Panc1 (cell line): Measurements from ENCODE around the gene HMG20B. TPM values are rescaled to one million over a fixed set of nuclear protein-coding genes. Genes with fewer than 3 reads are reported as not detected.

Experiments
- ATAC-seq: fragments of 200-7000 bp; cut with Tn5 transposase; 2 replicates; pipeline ENCODE4 v1.9.1; 2020; ENCODE audit warnings: mild to moderate bottlenecking, moderate library complexity
- BruUV-seq: library from RNA; stranded (reverse); fragments of 400-500 nt; replicated peaks from 2 replicates; lab custom pipeline; 2021; lab: Mats Ljungman, UMichigan
- CTCF ChIA-PET: fragments of 300-600 bp; sonication (Branson Sonifier 250); formaldehyde crosslinking; loops from one replicate; lab custom pipeline; 2022; ENCODE audit warnings: antibody characterized with exemption; lab: Charles Lee
- POLR2A ChIA-PET: fragments of 300-600 bp; sonication (Branson Sonifier 250); formaldehyde crosslinking; loops from one replicate; lab custom pipeline; 2022; ENCODE audit warnings: antibody characterized with exemption; lab: Charles Lee
- DNase-seq: peaks from one replicate; pipeline ENCODE4 v3.0.0-alpha.2; 2010; ENCODE audit warnings: low read depth, low spot score
- H3K27ac ChIP-seq: 2 replicates; pipeline ENCODE4 v1.5.1; 2011; ENCODE audit warnings: mild to moderate bottlenecking, low read length, inconsistent platforms
- H3K27me3 ChIP-seq: fragments of 200-500 bp; sonication (Bioruptor generic); 2 replicates; pipeline ENCODE4 v1.6.0; 2014; ENCODE audit warnings: low read length, inconsistent platforms; ENCODE audit not compliant: control insufficient read depth, insufficient read depth
- H3K36me3 ChIP-seq: fragments of 200-500 bp; sonication (Bioruptor generic); 2 replicates; pipeline ENCODE4 v1.5.1; 2014; ENCODE audit warnings: inconsistent platforms, mild to moderate bottlenecking, low read length, moderate library complexity; ENCODE audit not compliant: control insufficient read depth, insufficient read depth
- H3K4me1 ChIP-seq: 2 replicates; pipeline ENCODE4 v1.5.1; 2011; ENCODE audit warnings: inconsistent platforms, mild to moderate bottlenecking, low read length, moderate library complexity; ENCODE audit not compliant: control insufficient read depth, insufficient read depth
- H3K4me3 ChIP-seq, 2 experiments: 2 replicates each; pipeline ENCODE4 v1.5.1; 2011 to 2012; ENCODE audit warnings: low read depth in 2 of 2, low read length in 2 of 2, mild to moderate bottlenecking in 2 of 2, inconsistent platforms in 1 of 2, moderate library complexity in 1 of 2
- H3K9me3 ChIP-seq: fragments of 200-500 bp; sonication (Bioruptor generic); 2 replicates; pipeline ENCODE4 v1.5.1; 2014; ENCODE audit warnings: low read depth, mild to moderate bottlenecking, inconsistent platforms, low read length, moderate library complexity; ENCODE audit not compliant: control insufficient read depth, insufficient read depth
- POLR2AphosphoS5 ChIP-seq: IDR thresholded peaks from 2 replicates; pipeline ENCODE4 v1.6.1; 2012; ENCODE audit warnings: mild to moderate bottlenecking, low read depth, low read length, moderate library complexity
- SIN3A ChIP-seq: IDR thresholded peaks from 2 replicates; pipeline ENCODE4 v1.6.1; 2012; ENCODE audit warnings: low read depth, mild to moderate bottlenecking, low read length, moderate library complexity, borderline replicate concordance; ENCODE audit not compliant: insufficient read depth
- TCF7L2 ChIP-seq: IDR thresholded peaks from 2 replicates; pipeline ENCODE4 v1.6.1; 2011; ENCODE audit warnings: mild to moderate bottlenecking, low read depth, low read length, inconsistent platforms
- in situ Hi-C: cut with HindIII; loops from 2 replicates; pipeline ENCODE4 v1.10.0; 2016; ENCODE audit warnings: low sequenced_read_pairs, low pct_unique_long_range_greater_than_20kb
- intact Hi-C: fragments of 100-400 bp; cut with micrococcal nuclease; formaldehyde crosslinking; loops from one replicate; pipeline ENCODE4 v1.10.0; 2022; ENCODE audit not compliant: unreplicated experiment
- total RNA-seq: library from RNA; stranded (reverse); gene quantifications from one replicate; pipeline ENCODE4 v1.2.1, GENCODE V29; 2021; ENCODE audit not compliant: unreplicated experiment
- TF ChIP-seq, protein P1 (sequence below): fragments of 450-650 bp; IDR thresholded peaks from 2 replicates; pipeline ENCODE4 v1.5.1; 2017; ENCODE audit warnings: mild to moderate bottlenecking
- TF ChIP-seq, protein P2 (sequence below), 2 experiments: IDR thresholded peaks; 2 replicates each; pipeline ENCODE4 v1.6.1; 2011 to 2012; ENCODE audit warnings: low read depth in 2 of 2, control low read depth in 1 of 2, low read length in 1 of 2, mild to moderate bottlenecking in 1 of 2, moderate library complexity in 1 of 2; ENCODE audit not compliant: insufficient read depth in 1 of 2

HMG20B gene
- total RNA-seq, 1 experiment from 2014 or later: 74.7 TPM

DNA sequence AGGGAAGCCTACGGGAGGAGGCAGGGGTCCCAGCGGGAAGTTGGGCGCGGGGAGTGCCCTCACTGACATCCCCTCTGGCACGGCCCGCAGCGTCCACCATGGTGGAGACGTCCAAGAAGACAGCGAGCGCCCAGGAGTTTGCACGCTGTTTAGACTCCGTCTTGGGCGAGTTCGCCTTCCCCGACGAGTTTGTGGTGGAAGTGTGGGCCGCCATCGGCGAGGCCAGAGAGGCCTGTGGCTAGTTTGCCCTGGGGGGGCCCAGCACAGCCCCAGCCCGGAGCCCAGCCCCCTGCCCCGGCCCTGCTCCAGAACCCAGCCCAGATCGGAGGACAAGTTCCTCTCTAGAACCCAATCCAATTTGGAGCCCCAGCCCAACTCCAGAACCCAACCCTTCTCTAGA lies 17.2 kb downstream of the HMG20B start:
- in situ Hi-C loops (no loop called here), intact Hi-C loops (no loop called here)
- Histone ChIP-seq H3K36me3 (no peaks in the 10 kb centered on the region), H3K27me3 (no peaks in the 10 kb centered on the region), H3K4me3 (no peak overlapping the region), H3K4me1 (no peaks in the 10 kb centered on the region), H3K9me3 (no peaks in the 10 kb centered on the region), H3K27ac (no peak overlapping the region)
- TF ChIP-seq, protein P1, sequence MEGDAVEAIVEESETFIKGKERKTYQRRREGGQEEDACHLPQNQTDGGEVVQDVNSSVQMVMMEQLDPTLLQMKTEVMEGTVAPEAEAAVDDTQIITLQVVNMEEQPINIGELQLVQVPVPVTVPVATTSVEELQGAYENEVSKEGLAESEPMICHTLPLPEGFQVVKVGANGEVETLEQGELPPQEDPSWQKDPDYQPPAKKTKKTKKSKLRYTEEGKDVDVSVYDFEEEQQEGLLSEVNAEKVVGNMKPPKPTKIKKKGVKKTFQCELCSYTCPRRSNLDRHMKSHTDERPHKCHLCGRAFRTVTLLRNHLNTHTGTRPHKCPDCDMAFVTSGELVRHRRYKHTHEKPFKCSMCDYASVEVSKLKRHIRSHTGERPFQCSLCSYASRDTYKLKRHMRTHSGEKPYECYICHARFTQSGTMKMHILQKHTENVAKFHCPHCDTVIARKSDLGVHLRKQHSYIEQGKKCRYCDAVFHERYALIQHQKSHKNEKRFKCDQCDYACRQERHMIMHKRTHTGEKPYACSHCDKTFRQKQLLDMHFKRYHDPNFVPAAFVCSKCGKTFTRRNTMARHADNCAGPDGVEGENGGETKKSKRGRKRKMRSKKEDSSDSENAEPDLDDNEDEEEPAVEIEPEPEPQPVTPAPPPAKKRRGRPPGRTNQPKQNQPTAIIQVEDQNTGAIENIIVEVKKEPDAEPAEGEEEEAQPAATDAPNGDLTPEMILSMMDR: no peak
- no peak for TF ChIP-seq POLR2AphosphoS5
- TF ChIP-seq, protein P2, sequence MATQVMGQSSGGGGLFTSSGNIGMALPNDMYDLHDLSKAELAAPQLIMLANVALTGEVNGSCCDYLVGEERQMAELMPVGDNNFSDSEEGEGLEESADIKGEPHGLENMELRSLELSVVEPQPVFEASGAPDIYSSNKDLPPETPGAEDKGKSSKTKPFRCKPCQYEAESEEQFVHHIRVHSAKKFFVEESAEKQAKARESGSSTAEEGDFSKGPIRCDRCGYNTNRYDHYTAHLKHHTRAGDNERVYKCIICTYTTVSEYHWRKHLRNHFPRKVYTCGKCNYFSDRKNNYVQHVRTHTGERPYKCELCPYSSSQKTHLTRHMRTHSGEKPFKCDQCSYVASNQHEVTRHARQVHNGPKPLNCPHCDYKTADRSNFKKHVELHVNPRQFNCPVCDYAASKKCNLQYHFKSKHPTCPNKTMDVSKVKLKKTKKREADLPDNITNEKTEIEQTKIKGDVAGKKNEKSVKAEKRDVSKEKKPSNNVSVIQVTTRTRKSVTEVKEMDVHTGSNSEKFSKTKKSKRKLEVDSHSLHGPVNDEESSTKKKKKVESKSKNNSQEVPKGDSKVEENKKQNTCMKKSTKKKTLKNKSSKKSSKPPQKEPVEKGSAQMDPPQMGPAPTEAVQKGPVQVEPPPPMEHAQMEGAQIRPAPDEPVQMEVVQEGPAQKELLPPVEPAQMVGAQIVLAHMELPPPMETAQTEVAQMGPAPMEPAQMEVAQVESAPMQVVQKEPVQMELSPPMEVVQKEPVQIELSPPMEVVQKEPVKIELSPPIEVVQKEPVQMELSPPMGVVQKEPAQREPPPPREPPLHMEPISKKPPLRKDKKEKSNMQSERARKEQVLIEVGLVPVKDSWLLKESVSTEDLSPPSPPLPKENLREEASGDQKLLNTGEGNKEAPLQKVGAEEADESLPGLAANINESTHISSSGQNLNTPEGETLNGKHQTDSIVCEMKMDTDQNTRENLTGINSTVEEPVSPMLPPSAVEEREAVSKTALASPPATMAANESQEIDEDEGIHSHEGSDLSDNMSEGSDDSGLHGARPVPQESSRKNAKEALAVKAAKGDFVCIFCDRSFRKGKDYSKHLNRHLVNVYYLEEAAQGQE (IDR thresholded peaks at IDR 0.05; ENCODE audit: insufficient read depth in 1 of 2, low read depth in 2 of 2, low read length in 1 of 2): no peak
- no peak for TF ChIP-seq SIN3A
- TF ChIP-seq TCF7L2: no peak
- CTCF ChIA-PET: interaction anchor here (1.0 kb wide), 1 partner anchor 9 kb away, joined by 5 read pairs; no protein-coding TSS in a partner anchor
- POLR2A ChIA-PET: no interaction called here
- DNase-seq (no peak), ATAC-seq (no peak)
- no TSS peak for BruUV-seq

DNA sequence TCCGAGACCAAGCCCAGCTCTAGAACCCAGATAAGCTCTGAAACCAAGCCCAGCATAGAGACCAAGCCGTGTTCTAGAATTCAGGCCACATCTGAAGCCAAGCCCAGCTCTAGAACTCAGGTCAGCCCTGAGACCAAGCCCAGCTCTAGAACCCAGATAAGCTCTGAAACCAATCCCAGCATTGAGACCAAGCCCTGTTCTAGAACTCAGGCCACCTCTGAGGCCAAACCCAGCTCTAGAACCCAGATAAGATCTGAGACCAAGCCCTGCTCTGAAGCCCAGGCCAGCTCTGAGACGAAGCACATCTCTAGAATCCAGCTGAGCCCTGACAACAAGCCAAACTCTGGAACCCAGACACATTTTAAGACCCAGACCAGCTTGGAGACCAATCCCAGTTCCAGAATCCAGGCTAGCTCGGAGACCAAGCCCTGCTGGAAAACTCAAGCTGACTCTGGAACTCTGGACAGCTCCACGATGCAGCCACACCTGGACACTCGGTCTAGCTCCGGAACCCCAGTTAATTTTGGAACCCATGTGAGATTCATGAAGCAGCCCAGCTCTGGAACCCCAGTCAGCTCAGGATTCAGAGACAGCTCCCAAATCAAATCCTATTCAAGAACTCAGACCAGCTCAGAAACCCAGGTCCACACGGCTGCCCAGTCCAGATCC lies 18.4 kb downstream of the HMG20B start:
- POLR2A ChIA-PET: interaction anchor here (0.7 kb wide), 1 partner anchor 1120 kb away, joined by 3 read pairs; no protein-coding TSS in a partner anchor

More for the DNA sequence above, 18.4 kb downstream of the HMG20B start:
- H3K4me1 ChIP-seq: no peaks in the 10 kb centered on the region
- no peak overlapping the region for H3K27ac ChIP-seq
- DNase-seq: no peak
- no TSS peak for BruUV-seq
- no peaks in the 10 kb centered on the region for H3K9me3 ChIP-seq
- CTCF ChIA-PET: no interaction called here
- no peaks in the 10 kb centered on the region for H3K36me3 ChIP-seq
- intact Hi-C loops: no loop called here
- no peak for ATAC-seq
- no peak overlapping the region for H3K4me3 ChIP-seq
- in situ Hi-C loops: no loop called here
- TF ChIP-seq, protein P2 (IDR thresholded peaks at IDR 0.05; ENCODE audit: insufficient read depth in 1 of 2, low read depth in 2 of 2, low read length in 1 of 2): no peak
- TF ChIP-seq POLR2AphosphoS5: no peak
- TF ChIP-seq SIN3A: no peak
- TF ChIP-seq, protein P1: no peak
- TF ChIP-seq TCF7L2: no peak
- H3K27me3 ChIP-seq: no peaks in the 10 kb centered on the region
